Aorta (tissue), 5 donors: ENCODE data around the gene MIF. TPM values are rescaled to one million over a fixed set of nuclear protein-coding genes. Genes with fewer than 3 reads are reported as not detected.

ENCODE experiments used
- ATAC-seq: fragments of 200-7000 bp; cut with Tn5 transposase; one replicate; pipeline ENCODE4 v1.9.1; 2022; ENCODE audit warnings: moderate library complexity; ENCODE audit not compliant: low FRiP score
- DNase-seq, 2 donors: peaks; one replicate each; pipeline ENCODE4 v3.0.0-alpha.2; 2020
- H3K27ac ChIP-seq, 2 donors: one replicate each; pipeline ENCODE4 v1.5.1; 2013; ENCODE audit warnings: low read length in 2 of 2, mild to moderate bottlenecking in 2 of 2, moderate library complexity in 2 of 2, control low read depth in 1 of 2, inconsistent platforms in 1 of 2, low read depth in 1 of 2
- H3K27me3 ChIP-seq, 2 donors: one replicate each; pipeline ENCODE4 v1.6.1; 2013; ENCODE audit warnings: control low read depth in 1 of 2, low read length in 1 of 2, mild to moderate bottlenecking in 1 of 2, moderate library complexity in 1 of 2; ENCODE audit not compliant: insufficient read depth in 2 of 2, control insufficient read depth in 1 of 2
- H3K36me3 ChIP-seq, 2 donors: one replicate each; pipeline ENCODE4 v1.6.1; 2013; ENCODE audit warnings: control low read depth in 1 of 2, low read length in 1 of 2, mild to moderate bottlenecking in 1 of 2; ENCODE audit not compliant: insufficient read depth in 2 of 2, control insufficient read depth in 1 of 2
- H3K4me1 ChIP-seq, 2 donors: one replicate each; pipeline ENCODE4 v1.6.1; 2013; ENCODE audit warnings: low read length in 2 of 2, control low read depth in 1 of 2, mild to moderate bottlenecking in 1 of 2, moderate library complexity in 1 of 2; ENCODE audit not compliant: insufficient read depth in 2 of 2, control insufficient read depth in 1 of 2
- H3K4me3 ChIP-seq, 2 donors: one replicate each; pipeline ENCODE4 v1.5.1; 2013; ENCODE audit warnings: low read length in 2 of 2, control low read depth in 1 of 2, mild to moderate bottlenecking in 1 of 2
- H3K9me3 ChIP-seq: one replicate; pipeline ENCODE4 v1.6.1; 2013; ENCODE audit warnings: mild to moderate bottlenecking, low read length; ENCODE audit not compliant: control insufficient read depth
- WGBS, 2 donors: extraction: QIAGEN DNeasy Blood & Tissue Kit; methylation state at CpG; one replicate each; pipeline ENCODE4 v1.1.7; 2013; 5-methylcytosine and 5-hydroxymethylcytosine counted together
- intact Hi-C, 2 donors: fragments of 100-400 bp; cut with DNase I; formaldehyde crosslinking; loops; one replicate each; pipeline versions ENCODE4 v1.14.2 to v1.15.0; 2022
- polyA plus RNA-seq, 2 donors: library from polyadenylated mRNA; stranded (reverse); fragments of 200-250 nt; gene quantifications; one replicate each; pipeline ENCODE4 v1.2.3, GENCODE V29; 2013
- total RNA-seq, 2 donors: library from RNA; stranded (reverse); fragmentation: NEBNext Ultra II Directional; extraction: Animal tissue kit (Norgen Biotek cat#: 25700); gene quantifications; one replicate each; pipeline ENCODE4 v1.2.1, GENCODE V29; 2021
- donor health status: healthy with polysubstance abuse.
- donor health status: Bipolar disorder and iron deficiency.
- donor health status: DM: no; HTN: no; CAD: no.
- donor health status: DM: no; HTN: no; CAD: no.
- donor health status: DM: yes; HTN: yes; CAD: no.

Gene MIF
- total and polyA plus RNA-seq, 4 donors, result 278 to 373 (median 339) TPM

DNA sequence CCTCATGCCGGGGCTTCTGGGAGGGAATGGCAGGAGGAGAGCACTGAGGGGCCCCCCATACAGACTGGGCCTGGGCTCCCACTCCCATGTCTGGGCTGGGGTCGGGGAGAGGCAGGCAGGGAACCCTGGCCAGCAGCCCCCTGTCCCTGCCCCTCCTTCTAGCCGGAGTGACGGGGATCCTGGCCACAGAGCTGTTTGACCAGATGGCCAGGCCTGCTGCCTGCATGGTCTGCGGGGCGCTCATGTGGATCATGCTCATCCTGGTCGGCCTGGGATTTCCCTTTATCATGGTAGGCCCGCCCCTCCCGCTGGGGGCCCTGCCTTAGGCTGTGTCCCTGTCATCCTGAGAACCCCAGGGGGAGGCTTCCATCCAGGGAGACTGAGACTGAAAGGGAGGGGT lies 10.0 kb upstream of the MIF start:
- H3K27me3 ChIP-seq, result no peaks in the 10 kb centered on the region
- ATAC-seq (no peak), DNase-seq (no peak)
- intact Hi-C loops, result no loop called here
- H3K4me3 ChIP-seq, result no peak overlapping the region
- H3K36me3 ChIP-seq, result no peaks in the 10 kb centered on the region
- WGBS, 2 donors, result 93 to 94% methylated on average over 8 to 9 of the region's 9 CpGs
- H3K27ac ChIP-seq, result no peak overlapping the region
- H3K4me1 ChIP-seq, result no peaks in the 10 kb centered on the region
- H3K9me3 ChIP-seq, result no peaks in the 10 kb centered on the region

- 73 to 74% methylated on average over 11 of the region's 11 CpGs for WGBS, 2 donors
- Histone ChIP-seq H3K4me1 (no peaks in the 10 kb centered on the region), H3K27ac (peak overlapping the region in 1 of 2 donors; percentile 33), H3K36me3 (no peaks in the 10 kb centered on the region), H3K4me3 (no peak overlapping the region), H3K9me3 (no peaks in the 10 kb centered on the region), H3K27me3 (no peaks in the 10 kb centered on the region)
- DNase-seq, result no peak
- peak; percentile 21 for ATAC-seq
- intact Hi-C loops, result no loop called here
These were observed 5.4 kb upstream of the MIF start for GRCh38 chr22:23888615-23889401.

DNA sequence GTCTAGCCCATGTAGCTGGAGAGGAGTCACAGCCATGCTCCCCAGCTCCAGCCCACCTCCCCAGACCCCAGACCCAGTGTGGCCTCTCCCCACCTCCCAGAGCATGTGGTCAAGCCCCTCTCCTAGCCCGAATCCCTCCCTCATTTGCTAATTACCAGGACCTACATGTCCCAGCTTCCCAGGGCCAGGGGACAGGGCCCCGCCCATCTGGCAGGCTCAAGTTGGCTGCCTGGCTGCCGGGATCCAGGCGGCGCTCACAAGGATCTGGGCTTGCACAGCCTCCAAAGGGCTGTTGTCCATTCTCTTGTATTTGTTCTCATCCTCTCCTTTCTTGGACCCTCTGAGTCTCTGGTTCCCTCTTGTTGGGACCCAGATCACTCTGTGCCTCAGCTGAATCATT lies 4.6 kb upstream of the MIF start:
- Histone ChIP-seq H3K4me3 (no peak overlapping the region), H3K27ac (no peak overlapping the region), H3K4me1 (no peaks in the 10 kb centered on the region), H3K9me3 (no peaks in the 10 kb centered on the region), H3K27me3 (no peaks in the 10 kb centered on the region), H3K36me3 (no peaks in the 10 kb centered on the region)
- intact Hi-C loops, result loop anchor here in 1 of 2 donors (5.0 kb wide), 1 partner anchor 32 kb away; the partner anchor contains the start of gene SLC2A11
- DNase-seq (peak in 1 of 2 donors; percentile 63), ATAC-seq (no peak)
- WGBS, 2 donors, result 46 to 53% methylated on average over 5 of the region's 5 CpGs

GRCh38 chr22:23891726-23892125 lies 2.5 kb upstream of the MIF start:
- ATAC-seq (no peak), DNase-seq (peak in 1 of 2 donors; percentile 27)
- H3K4me1 ChIP-seq, result no peaks in the 10 kb centered on the region

DNA sequence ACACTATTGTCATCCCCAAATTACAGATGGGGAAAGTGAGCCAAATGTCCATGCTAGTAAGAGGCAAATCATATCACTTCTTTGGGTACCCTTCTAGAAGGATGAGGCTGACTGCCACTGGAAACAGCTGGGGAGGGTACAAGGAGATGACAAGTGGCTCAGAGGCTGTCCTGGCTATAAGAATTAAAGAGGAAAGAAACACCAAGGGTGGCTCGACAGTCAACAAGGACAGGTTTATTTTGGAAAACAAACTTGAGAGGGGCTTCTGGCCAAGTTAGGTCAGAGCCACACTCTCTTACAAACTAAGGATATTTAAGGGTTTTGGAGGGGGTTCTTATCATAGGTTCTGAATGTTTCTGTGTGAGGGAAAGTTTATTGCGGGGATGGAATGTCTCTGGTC lies 2.1 kb upstream of the MIF start:
- H3K4me1 ChIP-seq, result no peaks in the 10 kb centered on the region

More at GRCh38 chr22:23891726-23892125, 2.5 kb upstream of the MIF start:
- H3K27me3 ChIP-seq, result no peaks in the 10 kb centered on the region
- intact Hi-C loops, result loop anchor here in 1 of 2 donors (5.0 kb wide), 1 partner anchor 34 kb away; the partner anchor contains the start of gene SLC2A11
- H3K27ac ChIP-seq, result no peak overlapping the region
- H3K36me3 ChIP-seq, result peaks cover 0 to under 1% of the 10 kb centered on the region in 2 donors
- no peak overlapping the region for H3K4me3 ChIP-seq
- H3K9me3 ChIP-seq, result no peaks in the 10 kb centered on the region
- 81 to 89% methylated on average over 7 of the region's 7 CpGs for WGBS, 2 donors

DNA sequence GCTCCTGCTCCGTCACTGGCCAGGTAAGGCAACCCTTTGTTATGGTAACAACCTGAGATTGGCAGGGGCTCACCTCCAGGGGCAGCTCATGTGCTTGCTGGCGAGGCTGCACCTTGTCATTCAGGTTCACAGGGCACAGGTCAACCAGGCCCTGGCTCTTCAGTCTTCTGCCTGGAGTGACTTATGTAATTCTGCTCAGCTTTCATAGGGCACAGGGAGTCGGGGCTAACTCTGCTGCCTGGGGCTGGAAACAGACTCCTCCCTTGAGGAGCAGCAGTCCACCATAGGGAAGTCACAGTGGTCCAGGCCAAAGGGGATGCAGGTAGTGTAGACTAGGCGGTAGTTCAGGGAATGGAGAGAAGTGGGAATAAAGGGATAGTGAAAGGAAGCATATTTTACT lies 1.5 kb upstream of the MIF start:
- no peaks in the 10 kb centered on the region for H3K9me3 ChIP-seq
- H3K27me3 ChIP-seq, result no peaks in the 10 kb centered on the region
- no peak for ATAC-seq
- DNase-seq, result peak in 1 of 2 donors; percentile 56
- no peak overlapping the region for H3K4me3 ChIP-seq
- H3K4me1 ChIP-seq, result no peaks in the 10 kb centered on the region
- WGBS, 2 donors, result 76 to 84% methylated on average over 4 of the region's 4 CpGs
- peaks cover 0 to 2% of the 10 kb centered on the region in 2 donors for H3K36me3 ChIP-seq
- intact Hi-C loops, result loop anchor here in 1 of 2 donors (5.0 kb wide), 1 partner anchor 35 kb away; the partner anchor contains the start of gene SLC2A11
- H3K27ac ChIP-seq, result no peak overlapping the region

More for the DNA sequence above, 2.1 kb upstream of the MIF start:
- H3K4me3 ChIP-seq, result no peak overlapping the region
- H3K36me3 ChIP-seq, result peaks cover 0 to 2% of the 10 kb centered on the region in 2 donors
- H3K27me3 ChIP-seq, result no peaks in the 10 kb centered on the region
- WGBS, 2 donors, result 69 to 70% methylated on average over 2 of the region's 2 CpGs
- DNase-seq (no peak), ATAC-seq (no peak)
- H3K27ac ChIP-seq, result no peak overlapping the region
- H3K9me3 ChIP-seq, result no peaks in the 10 kb centered on the region
- intact Hi-C loops, result loop anchor here in 1 of 2 donors (5.0 kb wide), 1 partner anchor 35 kb away; the partner anchor contains the start of gene SLC2A11

- H3K27me3 ChIP-seq, result no peaks in the 10 kb centered on the region
- peak in 1 of 2 donors; percentile 57 for DNase-seq
- H3K4me3 ChIP-seq, result peak overlapping the region in 1 of 2 donors; percentile 5
- H3K36me3 ChIP-seq, result peaks cover 0 to 2% of the 10 kb centered on the region in 2 donors
- no peaks in the 10 kb centered on the region for H3K4me1 ChIP-seq
- 39 to 42% methylated on average over 11 of the region's 11 CpGs for WGBS, 2 donors
- H3K27ac ChIP-seq, result peak overlapping the region in 1 of 2 donors; percentile 34
- H3K9me3 ChIP-seq, result no peaks in the 10 kb centered on the region
- intact Hi-C loops, result loop anchor here in 1 of 2 donors (5.0 kb wide), 1 partner anchor 36 kb away; the partner anchor contains the start of gene SLC2A11
- no peak for ATAC-seq
These were observed 850 bp upstream of the MIF start for GRCh38 chr22:23893121-23893944.
